Dermis blood vessel endothelial cell (primary cell): ENCODE data around the gene DPEP3. TPM values are rescaled to one million over a fixed set of nuclear protein-coding genes. Genes with fewer than 3 reads are reported as not detected.

ENCODE experiments used
- DNase-seq: peaks from one replicate; pipeline ENCODE4 v3.0.0; 2010
- total RNA-seq: library from RNA; depleted of rRNA; stranded (reverse); fragments of >200 nt; gene quantifications from 2 replicates; pipeline ENCODE4 v1.2.3, GENCODE V29; 2014

DPEP3 gene
- total RNA-seq, 1 donor from 2014 or later: not detected

GRCh38 chr16:67966549-67967182, 13.6 kb downstream of the DPEP3 start:
- no peak for DNase-seq

- no peak for DNase-seq
Observed at GRCh38 chr16:67965668-67966548, 14.4 kb downstream of the DPEP3 start.

- DNase-seq: no peak
Observed at GRCh38 chr16:67964477-67965131, 15.7 kb downstream of the DPEP3 start.

GRCh38 chr16:67963662-67964321, 16.5 kb downstream of the DPEP3 start:
- DNase-seq: peak; percentile 31

GRCh38 chr16:67963292-67963661, 17.0 kb downstream of the DPEP3 start:
- no peak for DNase-seq

GRCh38 chr16:67962135-67962534, 18.2 kb downstream of the DPEP3 start:
- no peak for DNase-seq

- DNase-seq: no peak
Observed at GRCh38 chr16:67961551-67961957, 18.7 kb downstream of the DPEP3 start.

- DNase-seq: no peak
Observed at GRCh38 chr16:67959536-67960329, 20.6 kb downstream of the DPEP3 start.

- no peak for DNase-seq
Observed at GRCh38 chr16:67957622-67958021, 22.7 kb downstream of the DPEP3 start.

GRCh38 chr16:67954421-67955196, 25.7 kb downstream of the DPEP3 start:
- no peak for DNase-seq

- DNase-seq: no peak
Observed at GRCh38 chr16:67953641-67954375, 26.5 kb downstream of the DPEP3 start.

GRCh38 chr16:67951485-67951884, 28.8 kb downstream of the DPEP3 start:
- DNase-seq: no peak

GRCh38 chr16:67950335-67950843, 29.9 kb downstream of the DPEP3 start:
- no peak for DNase-seq

- DNase-seq: no peak
Observed at GRCh38 chr16:67949645-67950044, 30.7 kb downstream of the DPEP3 start.

- DNase-seq: no peak
Observed at GRCh38 chr16:67948015-67948414, 32.3 kb downstream of the DPEP3 start.

- DNase-seq: no peak
Observed at GRCh38 chr16:67946966-67947558, 33.2 kb downstream of the DPEP3 start.

- no peak for DNase-seq
Observed at GRCh38 chr16:67946128-67946569, 34.1 kb downstream of the DPEP3 start.

GRCh38 chr16:67945392-67945933, 34.8 kb downstream of the DPEP3 start:
- DNase-seq: no peak

GRCh38 chr16:67944690-67945391, 35.5 kb downstream of the DPEP3 start:
- no peak for DNase-seq
